Sigmoid colon (tissue), 4 donors: ENCODE measurements around the gene TTC33.

Source experiments
- POLR2A ChIP-seq, 2 donors: fragments of 450-650 bp; IDR thresholded peaks; one replicate each; pipeline ENCODE4 v1.6.1; 2016; ENCODE audit warnings: antibody characterized with exemption in 2 of 2, mild to moderate bottlenecking in 2 of 2, moderate library complexity in 2 of 2
- POLR2AphosphoS5 ChIP-seq, 4 donors: sonication (generic); formaldehyde crosslinking; IDR thresholded peaks; one replicate each; pipeline ENCODE4 v1.6.1; 2017; ENCODE audit warnings: antibody characterized with exemption in 4 of 4
- TF ChIP-seq, protein P1 (sequence below), 4 experiments: fragments of 450-650 bp in 3 of 4; fragments of 200-600 bp in 1 of 4; IDR thresholded peaks; one replicate each; pipeline ENCODE4 v1.5.1; 2016 to 2019; ENCODE audit warnings: antibody characterized with exemption in 4 of 4, mild to moderate bottlenecking in 3 of 4, moderate library complexity in 2 of 4

GRCh38 chr5:40634593-40634992, 121.2 kb downstream of the TTC33 start:
- TF ChIP-seq, protein P1, sequence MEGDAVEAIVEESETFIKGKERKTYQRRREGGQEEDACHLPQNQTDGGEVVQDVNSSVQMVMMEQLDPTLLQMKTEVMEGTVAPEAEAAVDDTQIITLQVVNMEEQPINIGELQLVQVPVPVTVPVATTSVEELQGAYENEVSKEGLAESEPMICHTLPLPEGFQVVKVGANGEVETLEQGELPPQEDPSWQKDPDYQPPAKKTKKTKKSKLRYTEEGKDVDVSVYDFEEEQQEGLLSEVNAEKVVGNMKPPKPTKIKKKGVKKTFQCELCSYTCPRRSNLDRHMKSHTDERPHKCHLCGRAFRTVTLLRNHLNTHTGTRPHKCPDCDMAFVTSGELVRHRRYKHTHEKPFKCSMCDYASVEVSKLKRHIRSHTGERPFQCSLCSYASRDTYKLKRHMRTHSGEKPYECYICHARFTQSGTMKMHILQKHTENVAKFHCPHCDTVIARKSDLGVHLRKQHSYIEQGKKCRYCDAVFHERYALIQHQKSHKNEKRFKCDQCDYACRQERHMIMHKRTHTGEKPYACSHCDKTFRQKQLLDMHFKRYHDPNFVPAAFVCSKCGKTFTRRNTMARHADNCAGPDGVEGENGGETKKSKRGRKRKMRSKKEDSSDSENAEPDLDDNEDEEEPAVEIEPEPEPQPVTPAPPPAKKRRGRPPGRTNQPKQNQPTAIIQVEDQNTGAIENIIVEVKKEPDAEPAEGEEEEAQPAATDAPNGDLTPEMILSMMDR (IDR thresholded peaks at IDR 0.05): no peak
- TF ChIP-seq POLR2AphosphoS5 (IDR thresholded peaks at IDR 0.05): no peak
- TF ChIP-seq POLR2A (IDR thresholded peaks at IDR 0.05): no peak
